ENCODE measurements around the gene OSBPL5.
"Not testable (repeated sequence)": the region's sequence is repeated elsewhere in the genome, so short reads cannot be mapped to it uniquely, and the experiment has no call there.

Gene OSBPL5

GRCh38 chr11:3120071-3120792 is 44.9 kb downstream of the OSBPL5 start:
- no peak for DNase-seq

GRCh38 chr11:3119141-3119821 is 45.8 kb downstream of the OSBPL5 start:
- no peak for DNase-seq

- DNase-seq = no peak
These were observed 49.8 kb downstream of the OSBPL5 start for GRCh38 chr11:3115321-3115720.

GRCh38 chr11:3113661-3114060 is 51.4 kb downstream of the OSBPL5 start:
- DNase-seq = not testable (repeated sequence)

- DNase-seq = no peak
These were observed 53.0 kb downstream of the OSBPL5 start for GRCh38 chr11:3111919-3112690.

GRCh38 chr11:3111466-3111865 is 53.6 kb downstream of the OSBPL5 start:
- DNase-seq = no peak

- no peak for DNase-seq
These were observed 55.0 kb downstream of the OSBPL5 start for GRCh38 chr11:3109921-3110706.

GRCh38 chr11:3109434-3109833 is 55.7 kb downstream of the OSBPL5 start:
- no peak for DNase-seq

GRCh38 chr11:3108183-3108721 is 56.9 kb downstream of the OSBPL5 start:
- DNase-seq = no peak

- no peak for DNase-seq
These were observed 57.4 kb downstream of the OSBPL5 start for GRCh38 chr11:3107608-3108182.

GRCh38 chr11:3106736-3107524 is 58.2 kb downstream of the OSBPL5 start:
- no peak for DNase-seq

- no peak for DNase-seq
These were observed 59.0 kb downstream of the OSBPL5 start for GRCh38 chr11:3105791-3106735.

GRCh38 chr11:3104961-3105790 is 59.9 kb downstream of the OSBPL5 start:
- no peak for DNase-seq

- no peak for DNase-seq
These were observed 60.9 kb downstream of the OSBPL5 start for GRCh38 chr11:3104051-3104714.

- no peak for DNase-seq
These were observed 62.0 kb downstream of the OSBPL5 start for GRCh38 chr11:3103076-3103475.

GRCh38 chr11:3102641-3102921 is 62.5 kb downstream of the OSBPL5 start:
- no peak for DNase-seq

GRCh38 chr11:3101921-3102640 is 63.0 kb downstream of the OSBPL5 start:
- DNase-seq = no peak

GRCh38 chr11:3099178-3099577 is 65.9 kb downstream of the OSBPL5 start:
- DNase-seq = no peak
